GM12878 (cell line): ENCODE results near the gene SPATA20. TPM values are rescaled to one million over a fixed set of nuclear protein-coding genes. Genes with fewer than 3 reads are reported as not detected.

ENCODE experiments used
- ATAC-seq: fragments of 200-7000 bp; cut with Tn5 transposase; 3 replicates; pipeline ENCODE4 v1.9.1; 2020; ENCODE audit warnings: mild to moderate bottlenecking, moderate library complexity
- BruUV-seq: library from RNA; stranded (reverse); fragments of 400-500 nt; replicated peaks from 2 replicates; lab custom pipeline; 2021; lab: Mats Ljungman, UMichigan
- CTCF ChIA-PET: fragments of 300-600 bp; sonication (Branson Sonifier 250); formaldehyde crosslinking; extraction: SDS; loops from one replicate; lab custom pipeline; 2021; ENCODE audit warnings: inconsistent platforms; lab: Yijun Ruan, JAX
- POLR2A ChIA-PET: fragments of 350-600 bp; formaldehyde crosslinking; extraction: SDS; loops from one replicate; lab custom pipeline; 2021; ENCODE audit warnings: inconsistent platforms; lab: Charles Lee
- RAD21 ChIA-PET: fragments of 300-600 bp; sonication (Branson Sonifier 250); formaldehyde crosslinking; loops from one replicate; lab custom pipeline; 2023; ENCODE audit warnings: antibody characterized with exemption; ENCODE audit not compliant: unreplicated experiment; lab: Charles Lee
- SMC1A ChIA-PET: fragments of 300-600 bp; sonication (Branson Sonifier 250); formaldehyde crosslinking; loops from one replicate; lab custom pipeline; 2023; ENCODE audit not compliant: unreplicated experiment, uncharacterized antibody; lab: Charles Lee
- DNase-seq: peaks from one replicate; pipeline ENCODE4 v3.0.0-alpha.2; 2011; ENCODE audit warnings: low read depth, low spot score
- FAIRE-seq: peaks from 3 replicates; lab custom pipeline; 2011; peaks lifted over from hg19 to GRCh38; lab: Jason Lieb, UNC
- H2AFZ ChIP-seq: 2 replicates; pipeline ENCODE4 v1.6.0; 2011; ENCODE audit warnings: low read depth, low read length, control low read depth; ENCODE audit not compliant: control insufficient read depth
- H3K27ac ChIP-seq: 2 replicates; pipeline ENCODE4 v1.5.1; 2011; ENCODE audit warnings: control low read depth; ENCODE audit not compliant: control insufficient read depth, insufficient read depth
- H3K27me3 ChIP-seq, 2 experiments: replicated peaks in 1 of 2; 2 replicates each; pipeline versions ENCODE4 v1.6.0 to v1.6.1; 2011; ENCODE audit warnings: low read length in 1 of 2; ENCODE audit not compliant: control insufficient read depth in 2 of 2, insufficient read depth in 2 of 2
- H3K36me3 ChIP-seq, 2 experiments: 2 replicates each; pipeline ENCODE4 v1.5.1; 2011; ENCODE audit warnings: low read length in 1 of 2; ENCODE audit not compliant: control insufficient read depth in 2 of 2, insufficient read depth in 2 of 2
- H3K4me1 ChIP-seq: 2 replicates; pipeline ENCODE4 v1.6.1; 2011; ENCODE audit warnings: mild to moderate bottlenecking, low read length, moderate library complexity, mixed read lengths; ENCODE audit not compliant: control insufficient read depth, insufficient read depth
- H3K4me2 ChIP-seq: 2 replicates; pipeline ENCODE4 v1.6.0; 2011; ENCODE audit warnings: control low read depth; ENCODE audit not compliant: control insufficient read depth, insufficient read depth
- H3K4me3 ChIP-seq: fragments of 200-600 bp; sonication (generic); 2 replicates; pipeline ENCODE4 v1.5.1; 2016
- H3K79me2 ChIP-seq: 2 replicates; pipeline ENCODE4 v1.6.0; 2011; ENCODE audit warnings: low read length; ENCODE audit not compliant: control insufficient read depth, insufficient read depth
- H3K9ac ChIP-seq: 2 replicates; pipeline ENCODE4 v1.8.0; 2011; ENCODE audit warnings: low read length, control low read depth, mixed read lengths; ENCODE audit not compliant: control insufficient read depth, insufficient read depth
- H3K9me3 ChIP-seq: replicated peaks from 3 replicates; pipeline ENCODE4 v1.5.1; 2011; ENCODE audit warnings: mild to moderate bottlenecking, low read length; ENCODE audit not compliant: control insufficient read depth, insufficient read depth
- H4K20me1 ChIP-seq: 2 replicates; pipeline ENCODE4 v1.6.0; 2011; ENCODE audit not compliant: control insufficient read depth, insufficient read depth
- E4F1 ChIP-seq: fragments of 450-650 bp; IDR thresholded peaks from 2 replicates; pipeline ENCODE4 v1.6.1; 2018; ENCODE audit warnings: borderline replicate concordance, mild to moderate bottlenecking; ENCODE audit not compliant: partially characterized antibody
- MEF2A ChIP-seq: IDR thresholded peaks from 2 replicates; pipeline ENCODE4 v1.6.1; 2011; ENCODE audit warnings: low read depth, mild to moderate bottlenecking, low read length, moderate library complexity; ENCODE audit not compliant: insufficient read depth
- PML ChIP-seq: IDR thresholded peaks from 2 replicates; pipeline ENCODE4 v1.6.1; 2012; ENCODE audit warnings: low read length, inconsistent platforms
- RBBP5 ChIP-seq: fragments of 200-600 bp; sonication (generic); conservative IDR thresholded peaks from 2 replicates; pipeline ENCODE4 v1.6.1; 2016
- SIX5 ChIP-seq: IDR thresholded peaks from 2 replicates; pipeline ENCODE4 v1.6.1; 2011; ENCODE audit warnings: mild to moderate bottlenecking, low read depth, low read length, moderate library complexity; ENCODE audit not compliant: severe bottlenecking
- SMAD1 ChIP-seq: fragments of 450-650 bp; IDR thresholded peaks from 2 replicates; pipeline ENCODE4 v1.6.1; 2018; ENCODE audit warnings: mild to moderate bottlenecking, low read depth; ENCODE audit not compliant: partially characterized antibody
- SRF ChIP-seq, 2 experiments: IDR thresholded peaks; 2 replicates each; pipeline ENCODE4 v1.6.1; 2011; ENCODE audit warnings: low read depth in 2 of 2, low read length in 2 of 2, mild to moderate bottlenecking in 1 of 2, moderate library complexity in 1 of 2
- STAT3 ChIP-seq: IDR thresholded peaks from 2 replicates; pipeline ENCODE4 v1.6.1; 2011; ENCODE audit warnings: low read depth, low read length, improper control_type of control experiment
- ZNF274 ChIP-seq: IDR thresholded peaks from one replicate; pipeline ENCODE4 v1.8.0; 2011; ENCODE audit not compliant: insufficient read length, insufficient read depth
- WGBS: methylation state at CpG from one replicate; pipeline ENCODE4 v1.1.6; 2016; ENCODE audit warnings: low lambda C conversion rate; ENCODE audit not compliant: insufficient replicate concordance, insufficient coverage; ENCODE audit errors: missing lambda C conversion rate; 5-methylcytosine and 5-hydroxymethylcytosine counted together
- in situ Hi-C: fragments of 300-500 bp; cut with MboI; formaldehyde crosslinking; loops from 9 replicates; pipeline ENCODE4 v1.14.3; 2018; ENCODE audit warnings: mixed read lengths
- intact Hi-C: fragments of 100-400 bp; cut with micrococcal nuclease; formaldehyde crosslinking; loops from one replicate; pipeline ENCODE4 v1.14.2; 2022; ENCODE audit not compliant: unreplicated experiment
- polyA plus RNA-seq, 11 experiments: library from polyadenylated mRNA; depleted of rRNA in 4 of 11; unstranded in 6 of 11; stranded (reverse) in 5 of 11; fragments of >200 nt; fragmentation: Nextera tagmentation in 4 of 11; fragmentation: Illumina TruSeq in 1 of 11; extraction: Ambion mirVana in 4 of 11; extraction: Trizol in 1 of 11; gene quantifications; 1 replicate in 1 of 11; 2 replicates in 10 of 11; pipeline versions ENCODE4 v1.2.1 to v1.2.3, GENCODE V29; 2011 to 2016; ENCODE audit warnings: inconsistent platforms in 2 of 11, missing spikeins in 2 of 11, low read depth in 1 of 11
- total RNA-seq, 4 experiments: library from RNA; depleted of rRNA in 3 of 4; stranded (reverse); fragments of >200 nt in 3 of 4; fragmentation: Illumina TruSeq in 1 of 4; extraction: Trizol in 1 of 4; gene quantifications; 2 replicates each; pipeline versions ENCODE4 v1.2.1 to v1.2.3, GENCODE V29; 2013 to 2021

SPATA20 gene
- total and polyA plus RNA-seq, 10 of the 15 experiments (the other 5 are each of a cell fraction or from before 2014, with no cell fraction given) = 2.1 to 69.8 (median 26.6) TPM

DNA sequence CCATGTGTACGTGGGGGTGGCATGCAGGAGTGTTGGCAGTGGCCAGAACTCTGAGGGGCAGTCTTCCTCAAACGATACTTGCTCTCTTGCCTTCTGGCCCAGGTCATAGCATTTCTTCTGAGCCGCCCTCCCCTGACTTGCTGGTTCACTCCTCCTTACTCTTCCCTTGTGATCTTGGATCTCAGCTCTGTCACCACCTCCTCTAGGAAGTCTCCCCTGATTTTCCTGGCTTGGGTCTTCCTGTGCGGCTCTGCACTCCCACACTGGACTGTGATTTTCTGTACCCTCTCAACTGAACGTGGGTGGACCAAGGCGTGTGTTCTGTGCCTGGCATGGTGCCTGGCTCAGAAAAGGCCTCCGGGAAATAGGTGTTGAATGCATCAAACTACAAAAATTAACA lies 11.6 kb upstream of the SPATA20 start:
- Histone ChIP-seq H3K9ac (no peak overlapping the region), H3K36me3 (no peaks in the 10 kb centered on the region), H3K9me3 (no peaks in the 10 kb centered on the region), H3K27ac (no peak overlapping the region), H3K27me3 (peaks cover 16 to 19% of the 10 kb centered on the region in 2 experiments), H3K4me3 (no peak overlapping the region), H3K79me2 (no peaks in the 10 kb centered on the region), H3K4me2 (no peak overlapping the region), H2AFZ (no peak overlapping the region), H4K20me1 (no peaks in the 10 kb centered on the region), H3K4me1 (no peaks in the 10 kb centered on the region)
- 32% methylated on average over 7 of the region's 7 CpGs for WGBS
- SMC1A ChIA-PET = interaction anchor here (0.6 kb wide), 1 partner anchor 29 kb away, joined by 3 read pairs; no protein-coding TSS in a partner anchor
- ATAC-seq = no peak
- in situ Hi-C loops (no loop called here), intact Hi-C loops (no loop called here)
- POLR2A ChIA-PET = no interaction called here
- RAD21 ChIA-PET = no interaction called here
- FAIRE-seq = no peak
- TF ChIP-seq E4F1 (no peak), RBBP5 (no peak), STAT3 (no peak), ZNF274 (no peak), PML (no peak), SRF (IDR thresholded peaks at IDR 0.05; ENCODE audit: low read depth in 2 of 2, low read length in 2 of 2) (no peak), SMAD1 (no peak), SIX5 (no peak), MEF2A (no peak)
- BruUV-seq = no TSS peak
- DNase-seq = no peak
- CTCF ChIA-PET = interaction anchor here (0.6 kb wide), 1 partner anchor 52 kb away, joined by 3 read pairs; no protein-coding TSS in a partner anchor
